Measurements from ENCODE around the gene RAET1L.
"Not testable (repeated sequence)": the region's sequence is repeated elsewhere in the genome, so short reads cannot be mapped to it uniquely, and the experiment has no call there.

The RAET1L gene

GRCh38 chr6:150025201-150025917 lies at the start of gene RAET1L:
Gene RAET1L, minus strand, starts transcription at chr6:150025532. Its CDS starts 61 bp downstream, at chr6:150025471.
- H3K4me3 ChIP-seq (ENCODE audit: low read depth, low read length): no peak within 1 kb of the TSS
- TF ChIP-seq, protein P1, sequence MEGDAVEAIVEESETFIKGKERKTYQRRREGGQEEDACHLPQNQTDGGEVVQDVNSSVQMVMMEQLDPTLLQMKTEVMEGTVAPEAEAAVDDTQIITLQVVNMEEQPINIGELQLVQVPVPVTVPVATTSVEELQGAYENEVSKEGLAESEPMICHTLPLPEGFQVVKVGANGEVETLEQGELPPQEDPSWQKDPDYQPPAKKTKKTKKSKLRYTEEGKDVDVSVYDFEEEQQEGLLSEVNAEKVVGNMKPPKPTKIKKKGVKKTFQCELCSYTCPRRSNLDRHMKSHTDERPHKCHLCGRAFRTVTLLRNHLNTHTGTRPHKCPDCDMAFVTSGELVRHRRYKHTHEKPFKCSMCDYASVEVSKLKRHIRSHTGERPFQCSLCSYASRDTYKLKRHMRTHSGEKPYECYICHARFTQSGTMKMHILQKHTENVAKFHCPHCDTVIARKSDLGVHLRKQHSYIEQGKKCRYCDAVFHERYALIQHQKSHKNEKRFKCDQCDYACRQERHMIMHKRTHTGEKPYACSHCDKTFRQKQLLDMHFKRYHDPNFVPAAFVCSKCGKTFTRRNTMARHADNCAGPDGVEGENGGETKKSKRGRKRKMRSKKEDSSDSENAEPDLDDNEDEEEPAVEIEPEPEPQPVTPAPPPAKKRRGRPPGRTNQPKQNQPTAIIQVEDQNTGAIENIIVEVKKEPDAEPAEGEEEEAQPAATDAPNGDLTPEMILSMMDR (IDR thresholded peaks at IDR 0.05; ENCODE audit: low read depth, low read length, missing control alignments): no peak

GRCh38 chr6:150075034-150075421 lies 49.7 kb upstream of the RAET1L start:
- no peak overlapping the region for H3K4me3 ChIP-seq (ENCODE audit: low read depth, low read length)
- no peak for DNase-seq (ENCODE audit: low read depth)
- TF ChIP-seq, protein P1 (IDR thresholded peaks at IDR 0.05; ENCODE audit: low read depth, low read length, missing control alignments): no peak

More at GRCh38 chr6:150025201-150025917, at the start of gene RAET1L:
- no peak for DNase-seq (ENCODE audit: low read depth)

DNA sequence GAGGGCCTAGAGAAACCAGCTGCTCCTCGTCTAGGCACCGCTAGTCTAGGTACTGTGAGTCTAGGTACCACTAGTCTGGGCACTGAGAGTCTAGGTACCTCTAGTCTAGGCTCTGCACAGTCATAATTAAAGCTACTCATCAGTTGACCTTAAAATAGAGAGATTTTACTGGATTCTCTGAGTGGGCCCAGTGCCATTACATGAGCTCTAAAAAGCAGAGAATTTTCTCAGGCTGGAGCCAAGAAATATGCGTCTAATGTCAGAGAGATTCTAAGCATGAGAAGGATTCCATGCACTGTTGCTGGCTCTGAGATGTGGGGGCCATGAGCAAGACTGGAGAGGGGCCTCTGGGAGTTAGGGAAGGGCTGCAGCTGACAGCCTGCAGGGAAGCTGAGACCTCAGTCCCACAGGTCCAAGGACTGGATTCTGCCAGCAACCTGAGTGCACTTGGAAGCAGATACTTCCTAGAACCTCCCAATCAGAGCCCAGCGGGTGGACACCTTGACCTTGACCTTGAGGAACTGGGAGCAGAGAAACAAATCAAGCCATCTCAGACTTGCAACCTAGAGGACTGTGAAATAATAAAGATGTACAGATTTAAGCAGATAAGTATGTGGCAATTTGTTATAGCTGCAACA lies 49.2 kb upstream of the RAET1L start:
- not testable (repeated sequence) for DNase-seq (ENCODE audit: low read depth); H3K4me3 ChIP-seq (ENCODE audit: low read depth, low read length)

DNA sequence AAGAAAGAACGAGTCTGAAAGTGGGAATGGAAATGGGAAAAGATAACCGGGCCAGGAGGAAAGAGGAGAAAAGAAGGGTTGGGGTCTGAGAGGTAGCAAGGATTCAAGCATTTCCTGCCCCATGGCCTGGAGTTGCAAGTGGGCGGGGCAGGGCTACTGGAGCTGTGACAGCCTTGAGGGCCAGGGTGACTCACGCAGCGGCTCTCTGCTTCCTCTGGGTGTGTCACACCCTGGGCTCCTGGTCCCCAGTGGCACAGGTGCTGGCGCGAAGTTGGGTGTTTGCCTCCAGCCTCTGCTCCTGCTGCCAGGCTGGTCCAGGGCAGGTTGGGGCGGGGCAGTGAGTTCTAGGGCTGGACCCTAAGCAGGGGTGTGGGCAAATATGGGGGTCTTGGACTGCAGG lies 46.9 kb upstream of the RAET1L start:
- no peak for DNase-seq (ENCODE audit: low read depth)
- no peak overlapping the region for H3K4me3 ChIP-seq (ENCODE audit: low read depth, low read length)
- TF ChIP-seq, protein P1 (IDR thresholded peaks at IDR 0.05; ENCODE audit: low read depth, low read length, missing control alignments): no peak

- H3K4me3 ChIP-seq (ENCODE audit: low read depth, low read length): no peak overlapping the region
- DNase-seq (ENCODE audit: low read depth): no peak
- TF ChIP-seq, protein P1 (IDR thresholded peaks at IDR 0.05; ENCODE audit: low read depth, low read length, missing control alignments): no peak
These were observed 45.0 kb upstream of the RAET1L start for GRCh38 chr6:150070236-150070818.

- TF ChIP-seq, protein P1 (IDR thresholded peaks at IDR 0.05; ENCODE audit: low read depth, low read length, missing control alignments): no peak
These were observed 44.4 kb upstream of the RAET1L start for GRCh38 chr6:150069706-150070105.

More at GRCh38 chr6:150069706-150070105, 44.4 kb upstream of the RAET1L start:
- no peak overlapping the region for H3K4me3 ChIP-seq (ENCODE audit: low read depth, low read length)
- DNase-seq (ENCODE audit: low read depth): no peak

Measured in GM12864 (cell line).